BE2C (cell line): ENCODE results near the gene HFE.

Experiments used
- DNase-seq: peaks from one replicate; pipeline ENCODE4 v3.0.0-alpha.2; 2020
- H3K27me3 ChIP-seq: fragments of 250-450 bp; sonication (Bioruptor Pico); 2 replicates; pipeline ENCODE4 v1.5.1; 2020; ENCODE audit warnings: mild to moderate bottlenecking
- H3K36me3 ChIP-seq: fragments of 250-450 bp; sonication (Bioruptor Pico); 2 replicates; pipeline ENCODE4 v1.5.1; 2020; ENCODE audit warnings: mild to moderate bottlenecking
- H3K4me1 ChIP-seq: fragments of 250-450 bp; sonication (Bioruptor Pico); 2 replicates; pipeline ENCODE4 v1.5.1; 2020
- H3K4me3 ChIP-seq: 2 replicates; pipeline ENCODE4 v1.5.1; 2011; ENCODE audit warnings: low read depth, low read length
- H3K9me3 ChIP-seq: fragments of 250-450 bp; sonication (Bioruptor Pico); 2 replicates; pipeline ENCODE4 v1.5.1; 2020
- CTCF ChIP-seq: IDR thresholded peaks from 2 replicates; pipeline ENCODE4 v1.5.1; 2012; ENCODE audit warnings: mild to moderate bottlenecking, low read depth, low read length

HFE gene

GRCh38 chr6:26140967-26141294 is 53.7 kb downstream of the HFE start:
- Histone ChIP-seq H3K9me3 (no peaks in the 10 kb centered on the region), H3K4me3 (no peak overlapping the region), H3K4me1 (no peaks in the 10 kb centered on the region; the same call in 1 of the 2 replicates), H3K36me3 (no peaks in the 10 kb centered on the region), H3K27me3 (no peaks in the 10 kb centered on the region)
- DNase-seq, result no peak
- no peak for TF ChIP-seq CTCF

GRCh38 chr6:26141378-26141904 is 54.2 kb downstream of the HFE start:
- H3K27me3 ChIP-seq, result no peaks in the 10 kb centered on the region
- no peaks in the 10 kb centered on the region for H3K36me3 ChIP-seq
- no peak overlapping the region for H3K4me3 ChIP-seq
- no peaks in the 10 kb centered on the region for H3K9me3 ChIP-seq
- no peak for TF ChIP-seq CTCF
- DNase-seq, result no peak
- H3K4me1 ChIP-seq, result no peaks in the 10 kb centered on the region; the same call in 1 of the 2 replicates

- Histone ChIP-seq H3K9me3 (no peaks in the 10 kb centered on the region), H3K4me1 (no peaks in the 10 kb centered on the region; the same call in 1 of the 2 replicates), H3K27me3 (no peaks in the 10 kb centered on the region), H3K36me3 (no peaks in the 10 kb centered on the region), H3K4me3 (no peak overlapping the region)
- no peak for TF ChIP-seq CTCF
- no peak for DNase-seq
These were observed 54.8 kb downstream of the HFE start for GRCh38 chr6:26142026-26142425.
